ENCODE measurements around the gene RGS16. TPM values are rescaled to one million over a fixed set of nuclear protein-coding genes. Genes with fewer than 3 reads are reported as not detected.

Gene RGS16
- total RNA-seq, 1 experiment from 2014 or later = not detected

DNA sequence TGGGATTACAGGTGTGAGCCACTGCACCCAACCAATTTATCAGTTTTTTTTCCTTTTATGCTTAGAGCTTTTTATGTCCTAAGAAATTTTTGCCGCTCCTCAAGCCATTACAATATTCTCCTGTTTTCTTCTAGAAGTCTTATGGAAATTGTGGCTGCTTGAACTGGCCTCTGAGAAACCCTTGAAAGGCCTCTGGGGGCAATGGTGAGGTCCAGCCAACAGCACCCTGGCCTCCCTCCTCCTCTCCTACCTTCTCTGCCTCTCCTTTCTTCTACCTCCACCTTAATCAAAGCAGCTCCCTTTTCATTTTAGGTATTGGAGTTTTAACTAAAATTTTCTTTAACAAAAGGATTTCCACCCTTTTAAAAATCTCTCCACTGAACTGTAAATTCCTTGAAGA, 24.5 kb upstream of the RGS16 start:
- DNase-seq = no peak
- H3K9me2 ChIP-seq (ENCODE audit: insufficient read depth) = no peaks in the 10 kb centered on the region
- H3F3A ChIP-seq (ENCODE audit: insufficient read depth, low read depth) = no peaks in the 10 kb centered on the region
- H3K4me1 ChIP-seq (replicated peaks; ENCODE audit: insufficient read depth) = peaks cover 24% of the 10 kb centered on the region
- no peak for TF ChIP-seq CTCF (conservative IDR thresholded peaks at IDR 0.05)
- no peak for TF ChIP-seq EZH2 (IDR thresholded peaks at IDR 0.05; ENCODE audit: low read depth)
- H3K9me3 ChIP-seq (ENCODE audit: insufficient read depth, low read depth) = no peaks in the 10 kb centered on the region
- H4K20me1 ChIP-seq (ENCODE audit: insufficient read depth) = no peaks in the 10 kb centered on the region
- H3K4me3 ChIP-seq = no peak overlapping the region
- H3K27ac ChIP-seq = no peak overlapping the region
- no peaks in the 10 kb centered on the region for H3K27me3 ChIP-seq (ENCODE audit: insufficient read depth, low read depth)
- ChIA-PET CTCF (no interaction called here), POLR2A (ENCODE audit: unreplicated experiment) (no interaction called here)
- no peaks in the 10 kb centered on the region for H3K79me2 ChIP-seq (ENCODE audit: low read depth)
- BruUV-seq (replicated peaks) = no TSS peak
- intact Hi-C loops (cut with micrococcal nuclease; ENCODE audit: unreplicated experiment) = no loop called here
- no peak overlapping the region for H2AFZ ChIP-seq
- no peaks in the 10 kb centered on the region for H3K36me3 ChIP-seq (ENCODE audit: low read depth)
- no peak overlapping the region for H3K4me2 ChIP-seq

DNA sequence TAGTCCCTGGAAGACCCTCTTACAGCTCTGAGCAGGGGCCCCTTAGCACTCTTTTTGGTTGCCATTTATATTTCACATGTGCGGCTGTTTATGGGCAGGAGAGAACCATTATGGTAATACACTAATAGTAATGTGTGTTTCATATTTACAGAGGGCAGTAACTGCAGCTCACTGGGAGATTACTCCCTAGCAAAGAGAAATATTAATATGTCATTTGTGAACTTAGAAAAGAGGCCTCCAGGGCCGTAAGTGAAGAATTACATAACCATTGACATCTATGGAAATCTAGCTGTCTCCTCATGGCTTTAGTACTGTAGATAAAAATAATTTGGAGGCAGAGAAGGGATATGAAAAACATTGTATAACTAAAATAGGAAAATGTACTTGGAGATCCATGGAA, 23.4 kb upstream of the RGS16 start:
- Histone ChIP-seq H3K4me1 (replicated peaks; ENCODE audit: insufficient read depth) (peaks cover 24% of the 10 kb centered on the region), H3K9me2 (ENCODE audit: insufficient read depth) (no peaks in the 10 kb centered on the region), H3K27me3 (ENCODE audit: insufficient read depth, low read depth) (no peaks in the 10 kb centered on the region), H3F3A (ENCODE audit: insufficient read depth, low read depth) (no peaks in the 10 kb centered on the region), H2AFZ (no peak overlapping the region), H3K4me2 (no peak overlapping the region), H3K36me3 (ENCODE audit: low read depth) (no peaks in the 10 kb centered on the region), H3K79me2 (ENCODE audit: low read depth) (no peaks in the 10 kb centered on the region), H3K4me3 (no peak overlapping the region), H3K9me3 (ENCODE audit: insufficient read depth, low read depth) (no peaks in the 10 kb centered on the region), H3K27ac (no peak overlapping the region), H4K20me1 (ENCODE audit: insufficient read depth) (no peaks in the 10 kb centered on the region)
- ChIA-PET POLR2A (ENCODE audit: unreplicated experiment) (no interaction called here), CTCF (no interaction called here)
- intact Hi-C loops (cut with micrococcal nuclease; ENCODE audit: unreplicated experiment) = no loop called here
- TF ChIP-seq EZH2 (IDR thresholded peaks at IDR 0.05; ENCODE audit: low read depth) (no peak), CTCF (conservative IDR thresholded peaks at IDR 0.05) (no peak)
- BruUV-seq (replicated peaks) = no TSS peak
- no peak for DNase-seq

DNA sequence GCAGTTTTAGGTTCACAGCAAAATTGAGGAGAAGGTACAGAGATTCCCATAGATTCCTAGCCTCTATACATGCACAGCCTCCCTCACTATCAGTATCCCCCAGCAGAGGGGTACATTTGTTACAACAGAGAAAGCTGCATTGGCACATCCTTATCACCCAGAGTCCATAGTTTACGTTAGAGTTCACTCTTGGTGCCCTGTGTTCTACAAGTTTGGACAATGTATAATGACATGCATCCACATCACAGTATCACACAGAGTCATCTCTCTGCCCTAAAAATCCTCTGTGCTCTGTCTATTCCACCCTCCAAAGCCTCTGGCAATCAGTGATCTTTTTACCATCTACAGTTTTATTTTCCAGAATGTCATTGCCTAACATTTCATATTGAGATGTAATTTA, 22.3 kb upstream of the RGS16 start:
- Histone ChIP-seq H2AFZ (no peak overlapping the region), H3K4me2 (no peak overlapping the region), H3F3A (ENCODE audit: insufficient read depth, low read depth) (no peaks in the 10 kb centered on the region), H3K4me1 (replicated peaks; ENCODE audit: insufficient read depth) (peaks cover 24% of the 10 kb centered on the region), H4K20me1 (ENCODE audit: insufficient read depth) (no peaks in the 10 kb centered on the region), H3K27ac (no peak overlapping the region), H3K27me3 (ENCODE audit: insufficient read depth, low read depth) (no peaks in the 10 kb centered on the region), H3K4me3 (no peak overlapping the region), H3K9me2 (ENCODE audit: insufficient read depth) (no peaks in the 10 kb centered on the region), H3K79me2 (ENCODE audit: low read depth) (no peaks in the 10 kb centered on the region), H3K9me3 (ENCODE audit: insufficient read depth, low read depth) (no peaks in the 10 kb centered on the region), H3K36me3 (ENCODE audit: low read depth) (no peaks in the 10 kb centered on the region)
- no TSS peak for BruUV-seq (replicated peaks)
- ChIA-PET CTCF (interaction anchor here (0.6 kb wide), 1 partner anchor 60 kb away, joined by 4 read pairs; no protein-coding TSS in a partner anchor), POLR2A (ENCODE audit: unreplicated experiment) (no interaction called here)
- intact Hi-C loops (cut with micrococcal nuclease; ENCODE audit: unreplicated experiment) = no loop called here
- no peak for DNase-seq
- TF ChIP-seq CTCF (conservative IDR thresholded peaks at IDR 0.05) (no peak), EZH2 (IDR thresholded peaks at IDR 0.05; ENCODE audit: low read depth) (no peak)
